IPS-18c (cell line): ENCODE data around the gene STAG1.
"Not testable (repeated sequence)": the region's sequence is repeated elsewhere in the genome, so short reads cannot be mapped to it uniquely, and the experiment has no call there.

ENCODE experiments used
- H3K4me3 ChIP-seq: 2 replicates; pipeline ENCODE4 v1.7.0; 2013; ENCODE audit warnings: low read depth, mild to moderate bottlenecking, low read length, moderate library complexity; ENCODE audit not compliant: insufficient read depth
- H3K9me3 ChIP-seq: one replicate; pipeline ENCODE4 v1.6.1; 2013; ENCODE audit warnings: mild to moderate bottlenecking, low read length, moderate library complexity; ENCODE audit not compliant: control insufficient read depth, insufficient read depth

Gene STAG1

DNA sequence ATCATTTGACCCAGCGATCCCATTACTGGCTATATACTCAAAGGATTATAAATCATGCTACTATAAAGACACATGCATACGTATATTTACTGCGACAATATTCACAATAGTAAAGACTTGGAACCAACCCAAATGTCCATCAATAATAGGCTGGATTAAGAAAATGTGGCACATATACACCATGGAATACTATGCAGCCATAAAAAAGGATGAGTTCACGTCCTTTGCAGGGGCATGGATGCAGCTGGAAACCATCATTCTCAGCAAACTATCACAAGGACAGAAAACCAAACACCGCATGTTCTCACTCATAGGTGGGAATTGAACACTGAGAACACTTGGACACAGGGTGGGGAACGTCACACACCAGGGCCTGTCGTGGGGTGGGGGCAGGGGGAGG is 237.6 kb downstream of the STAG1 start:
- H3K4me3 ChIP-seq, H3K9me3 ChIP-seq: not testable (repeated sequence)

DNA sequence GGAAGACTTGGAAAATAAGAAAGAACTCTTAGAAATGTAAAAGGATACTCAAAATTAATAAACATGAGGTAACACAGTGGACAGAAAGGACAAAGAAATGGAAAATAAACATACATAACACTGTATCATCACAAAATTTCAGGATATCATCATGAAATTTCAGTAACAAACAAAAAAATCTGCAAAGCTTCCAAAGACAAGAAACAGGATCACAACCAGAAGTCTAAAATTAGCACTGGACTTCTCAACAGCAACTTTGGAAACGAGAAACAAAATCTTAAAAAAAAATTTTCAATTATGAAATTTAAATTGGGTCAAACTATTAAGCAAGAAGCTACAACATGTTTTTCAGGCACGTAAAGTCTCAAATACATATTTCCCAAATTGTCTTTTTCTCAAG is 238.8 kb downstream of the STAG1 start:
- no peaks in the 10 kb centered on the region for H3K9me3 ChIP-seq
- no peak overlapping the region for H3K4me3 ChIP-seq

DNA sequence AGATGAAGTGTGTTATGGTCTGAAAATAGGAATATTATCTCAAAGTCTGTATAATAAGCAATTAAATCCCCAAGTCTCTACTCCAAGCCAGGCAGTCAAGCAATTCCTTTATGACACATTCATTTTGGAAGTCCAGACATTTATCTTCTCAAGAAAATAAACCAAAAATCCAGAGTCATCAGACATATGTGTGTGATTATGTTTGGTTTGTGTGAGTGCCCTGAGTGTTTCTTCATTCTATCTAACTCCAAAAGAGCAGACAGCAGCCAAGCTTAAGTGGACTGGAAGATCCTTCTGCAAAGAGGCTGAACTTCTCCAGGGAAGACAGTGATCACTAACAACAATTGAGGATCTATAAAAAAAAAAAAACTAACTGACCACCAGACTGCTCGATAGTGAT is 239.8 kb downstream of the STAG1 start:
- no peaks in the 10 kb centered on the region for H3K9me3 ChIP-seq
- no peak overlapping the region for H3K4me3 ChIP-seq

DNA sequence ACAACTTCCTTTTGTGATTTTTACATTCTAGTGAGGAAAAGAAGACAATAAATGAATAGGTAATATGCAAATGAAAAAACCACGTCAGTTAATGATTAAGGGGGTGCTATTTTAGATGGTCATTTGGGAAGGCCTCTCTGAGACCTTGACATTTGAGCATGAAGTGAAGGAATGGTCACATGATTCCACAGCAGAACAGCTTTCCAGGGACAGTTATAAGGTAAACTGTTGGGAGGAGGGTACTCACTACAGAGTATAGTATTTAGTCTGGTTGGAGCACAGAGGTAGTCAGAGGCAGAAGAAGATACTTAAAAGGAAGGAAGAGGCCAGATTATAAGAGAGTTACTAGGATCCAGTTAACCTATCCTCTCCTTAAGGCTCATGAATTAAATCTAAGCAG is 246.5 kb downstream of the STAG1 start:
- Histone ChIP-seq H3K4me3 (no peak overlapping the region), H3K9me3 (no peaks in the 10 kb centered on the region)

DNA sequence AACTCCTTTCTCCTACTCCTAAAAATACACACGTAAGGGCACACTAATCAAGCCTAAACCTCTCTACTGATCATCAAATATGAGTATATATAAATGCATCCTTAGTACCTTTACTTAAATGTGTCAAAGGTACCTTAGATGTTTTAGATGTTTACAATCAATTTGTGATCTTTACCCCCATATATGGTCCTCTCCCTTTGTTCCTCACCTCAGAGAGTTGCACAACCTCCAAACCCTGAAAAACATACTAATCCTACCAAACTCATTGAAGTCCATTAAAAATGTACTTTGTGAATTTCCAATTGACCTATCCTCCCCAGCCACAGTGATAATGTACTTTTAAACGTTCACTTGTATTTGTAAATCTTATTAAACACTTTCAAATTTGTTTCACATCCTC is 249.1 kb downstream of the STAG1 start:
- no peak overlapping the region for H3K4me3 ChIP-seq
- H3K9me3 ChIP-seq: no peaks in the 10 kb centered on the region

DNA sequence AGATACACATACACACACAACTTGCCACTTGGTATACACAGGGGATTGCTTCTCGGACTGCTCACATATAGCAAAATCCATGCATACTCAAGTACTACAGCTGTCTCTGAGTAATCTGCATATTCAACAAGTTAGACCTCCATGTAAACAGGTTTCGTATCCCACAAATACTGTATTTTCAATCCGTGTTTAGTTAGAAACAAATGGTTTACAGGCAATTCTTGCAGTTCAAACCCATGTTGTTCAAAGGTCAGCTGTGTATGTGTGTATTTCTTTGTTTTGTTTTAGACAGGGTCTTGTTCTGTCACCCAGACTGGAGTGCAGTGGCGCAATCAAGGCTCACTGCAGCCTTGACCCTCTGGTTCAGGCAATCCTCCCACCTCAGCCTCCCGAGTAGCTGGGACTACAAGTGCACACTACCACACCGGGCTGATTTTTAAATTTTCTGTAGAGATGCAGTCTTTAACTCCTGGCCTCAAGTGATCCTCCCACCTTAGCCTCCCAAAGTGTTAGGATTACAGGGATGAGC is 253.2 kb downstream of the STAG1 start:
- H3K4me3 ChIP-seq: no peak overlapping the region

DNA sequence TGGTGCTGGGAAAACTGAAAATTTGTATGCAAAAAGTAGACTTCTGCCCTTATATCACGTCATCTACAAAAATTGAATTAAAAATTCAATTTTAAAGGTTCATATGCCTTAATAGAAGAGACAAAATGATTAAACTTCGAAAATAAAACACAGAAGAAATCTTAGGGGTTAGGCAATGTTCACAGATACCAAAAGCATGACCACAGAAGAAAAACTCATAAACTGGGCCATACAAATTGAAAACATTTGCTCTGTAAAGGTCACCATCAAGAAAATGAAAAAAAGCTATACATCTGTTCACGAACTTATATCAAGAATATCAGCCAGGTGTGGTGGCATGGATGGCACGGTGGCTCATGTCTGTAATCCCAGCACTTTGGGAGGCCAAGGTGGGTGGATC is 257.0 kb downstream of the STAG1 start:
- Histone ChIP-seq H3K9me3 (peaks cover 3% of the 10 kb centered on the region), H3K4me3 (no peak overlapping the region)

More for the DNA sequence above, 253.2 kb downstream of the STAG1 start:
- H3K9me3 ChIP-seq: no peaks in the 10 kb centered on the region

DNA sequence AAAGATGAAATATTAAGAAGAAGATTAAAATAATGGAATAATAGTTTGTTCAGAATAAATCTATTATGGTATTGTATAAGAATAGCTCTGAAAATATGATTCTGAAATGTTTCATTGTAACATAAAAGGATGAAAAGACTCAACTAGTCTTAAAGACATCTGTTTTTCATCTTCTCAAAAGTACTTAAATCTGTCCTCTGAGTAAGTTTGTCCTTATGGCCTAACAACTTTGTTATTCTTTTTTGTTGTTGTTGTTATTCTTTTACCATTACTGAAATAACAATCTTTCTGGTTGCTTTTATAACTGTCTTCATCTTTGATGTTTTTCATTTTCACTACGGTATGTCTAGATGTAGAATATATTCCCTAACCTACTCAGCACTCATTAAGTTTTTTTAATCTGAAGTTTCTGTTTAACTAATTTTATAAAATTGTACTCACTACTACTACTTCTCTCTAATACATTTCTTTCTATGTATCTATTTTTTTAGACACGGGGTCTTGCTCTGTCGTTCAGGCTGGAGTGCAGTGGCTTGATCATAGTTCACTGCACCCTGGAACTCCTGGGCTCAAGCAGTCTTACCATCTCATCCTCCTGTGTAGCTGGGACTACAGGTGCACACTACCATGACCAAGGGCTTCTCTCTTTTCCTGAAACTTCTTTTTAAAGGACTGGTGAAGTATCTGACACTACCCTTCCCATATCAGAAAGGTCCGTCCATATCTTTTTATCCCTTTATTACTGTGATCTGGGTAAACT is 261.4 kb downstream of the STAG1 start:
- H3K4me3 ChIP-seq: no peak overlapping the region

DNA sequence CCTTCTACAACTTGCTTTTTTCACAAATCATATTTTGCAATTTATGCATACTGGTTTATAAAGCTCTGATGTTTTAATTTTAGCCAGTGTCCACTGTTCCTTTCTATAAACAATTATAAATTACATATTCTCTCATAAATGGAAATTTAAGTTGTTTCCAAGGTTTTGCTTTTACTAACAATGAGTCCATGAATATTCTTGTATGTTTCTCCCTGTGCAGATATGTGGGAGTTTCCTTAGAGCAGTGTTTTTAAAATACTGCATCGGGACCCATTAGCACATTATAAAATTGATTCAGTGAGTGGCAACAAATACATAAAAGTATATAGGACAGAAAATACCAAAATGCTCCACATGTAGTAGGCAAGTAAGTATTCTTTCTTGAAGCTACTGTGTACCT is 266.4 kb downstream of the STAG1 start:
- no peaks in the 10 kb centered on the region for H3K9me3 ChIP-seq
- H3K4me3 ChIP-seq: no peak overlapping the region

More for the DNA sequence above, 261.4 kb downstream of the STAG1 start:
- H3K9me3 ChIP-seq: peaks cover 3% of the 10 kb centered on the region

DNA sequence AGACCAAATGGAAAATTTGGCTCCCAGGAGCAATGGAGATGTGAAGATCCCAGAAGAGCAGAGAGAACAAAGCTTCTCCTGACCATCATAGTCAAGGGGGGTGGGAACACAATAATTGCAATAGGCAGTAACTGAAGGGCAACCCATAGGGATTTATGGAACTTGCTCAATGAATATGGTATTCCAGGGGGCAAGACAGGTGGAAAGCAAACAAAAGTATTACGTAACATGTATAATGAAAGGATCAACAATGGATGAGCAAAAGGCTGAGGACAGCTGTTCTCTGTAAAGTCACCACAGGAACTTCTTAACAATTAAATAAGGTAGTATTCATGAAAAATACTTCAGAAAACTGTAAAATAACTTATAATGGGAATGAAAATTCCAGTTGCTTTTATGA is 275.9 kb downstream of the STAG1 start:
- H3K9me3 ChIP-seq: no peaks in the 10 kb centered on the region
- H3K4me3 ChIP-seq: no peak overlapping the region

DNA sequence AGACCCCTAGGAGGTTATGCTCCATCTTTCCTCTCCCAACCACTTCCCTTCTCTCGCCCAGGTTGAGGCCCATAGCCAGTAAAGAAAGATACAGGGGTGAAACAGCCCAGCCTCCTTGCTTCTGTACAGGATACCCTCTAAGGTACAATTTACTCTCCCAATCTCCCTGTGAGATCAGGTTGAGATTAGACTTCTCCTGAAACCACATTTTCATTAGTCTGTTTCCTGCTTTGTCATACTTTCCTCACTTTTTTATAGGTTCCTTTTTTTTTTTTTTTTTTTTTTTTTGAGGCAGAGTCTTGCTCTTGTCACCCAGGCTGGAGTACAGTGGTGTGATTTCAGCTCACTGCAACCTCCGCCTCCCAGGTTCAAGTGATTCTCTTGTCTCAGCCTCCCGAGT is 277.3 kb downstream of the STAG1 start:
- not testable (repeated sequence) for H3K4me3 ChIP-seq, H3K9me3 ChIP-seq

DNA sequence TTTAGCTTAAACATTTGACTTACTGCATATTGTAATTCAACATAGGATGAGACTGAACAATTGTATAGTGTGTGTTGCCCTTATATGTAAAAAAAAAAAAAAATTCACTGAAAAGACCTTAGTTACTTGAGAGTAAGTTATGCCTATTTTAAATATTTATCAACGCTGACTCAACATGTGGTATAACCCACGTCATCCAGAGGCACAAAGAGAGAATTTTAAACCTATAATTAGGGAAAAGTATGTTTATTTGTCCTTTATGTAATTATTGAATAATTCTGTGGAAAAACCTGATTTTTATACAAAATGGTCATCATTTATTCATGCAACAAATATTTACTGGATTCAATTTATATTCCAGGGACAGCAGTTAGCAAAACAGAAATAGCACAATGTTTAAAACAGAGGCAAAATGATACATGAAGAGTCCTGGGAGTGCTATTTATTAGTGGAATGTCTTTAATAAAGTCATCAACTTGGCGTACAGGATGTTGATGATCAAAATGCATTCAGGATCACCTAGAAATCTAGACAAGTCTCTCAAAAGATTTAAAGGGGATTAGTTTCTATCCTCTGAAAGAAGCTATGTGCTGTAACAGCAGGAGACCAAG is 278.4 kb downstream of the STAG1 start:
- H3K4me3 ChIP-seq: no peak overlapping the region
- H3K9me3 ChIP-seq: no peaks in the 10 kb centered on the region

DNA sequence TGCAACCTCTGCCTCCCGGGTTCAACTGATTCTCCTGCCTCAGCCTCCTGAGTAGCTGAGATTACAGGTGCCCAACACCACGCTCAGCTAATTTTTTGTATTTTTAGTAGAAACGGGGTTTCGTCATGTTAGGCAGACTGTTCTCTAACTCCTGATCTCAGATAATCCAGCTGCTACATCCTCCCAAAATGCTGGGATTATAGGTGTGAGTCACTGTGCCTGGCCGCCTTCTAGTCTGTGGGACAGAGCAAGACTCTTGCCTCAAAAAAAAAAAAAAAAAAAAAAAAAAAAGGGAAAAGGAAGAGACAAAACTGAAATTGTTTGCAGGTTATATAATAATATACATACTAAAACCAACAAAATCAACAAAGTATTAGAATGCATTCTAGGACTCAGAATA is 286.9 kb downstream of the STAG1 start:
- Histone ChIP-seq H3K9me3 (no peaks in the 10 kb centered on the region), H3K4me3 (no peak overlapping the region)

DNA sequence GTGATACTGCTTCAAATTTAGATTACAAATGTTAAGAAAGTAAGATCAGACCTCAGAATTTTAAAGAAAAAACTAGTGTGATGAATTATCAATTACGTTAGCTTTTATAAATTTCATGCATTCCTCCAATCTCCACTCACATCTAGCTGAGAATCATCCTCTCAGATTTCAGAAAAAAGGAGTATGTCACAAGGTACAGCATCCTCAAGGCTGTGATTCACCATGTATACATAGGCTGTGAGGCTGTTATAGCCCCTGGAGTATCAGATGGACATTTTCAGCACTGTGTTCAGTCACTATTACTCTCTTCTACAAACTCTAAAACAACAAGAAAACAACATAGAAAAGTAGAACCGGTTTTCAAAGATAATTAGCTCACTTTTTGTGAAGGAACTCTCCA is 287.7 kb downstream of the STAG1 start:
- H3K9me3 ChIP-seq: no peaks in the 10 kb centered on the region
- no peak overlapping the region for H3K4me3 ChIP-seq

DNA sequence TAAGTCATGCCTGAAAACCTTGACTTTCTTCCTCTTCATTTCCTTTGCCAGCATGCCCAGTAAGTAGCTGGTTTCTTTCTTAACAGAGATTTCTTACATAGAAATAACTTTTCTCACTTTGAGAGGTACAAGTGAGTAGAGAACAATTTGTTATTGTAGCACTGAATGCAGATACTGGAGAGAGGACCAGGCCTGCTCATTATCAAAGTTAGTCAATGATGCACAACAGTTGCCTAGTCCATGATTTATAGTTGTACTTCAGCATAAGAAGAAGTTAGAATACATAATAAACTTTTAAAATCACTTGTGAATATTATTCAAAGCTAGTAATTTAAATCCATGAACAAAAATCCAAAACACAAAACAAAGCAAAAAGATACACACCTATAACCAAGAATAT is 289.0 kb downstream of the STAG1 start:
- no peak overlapping the region for H3K4me3 ChIP-seq
- H3K9me3 ChIP-seq: peaks cover under 1% of the 10 kb centered on the region

DNA sequence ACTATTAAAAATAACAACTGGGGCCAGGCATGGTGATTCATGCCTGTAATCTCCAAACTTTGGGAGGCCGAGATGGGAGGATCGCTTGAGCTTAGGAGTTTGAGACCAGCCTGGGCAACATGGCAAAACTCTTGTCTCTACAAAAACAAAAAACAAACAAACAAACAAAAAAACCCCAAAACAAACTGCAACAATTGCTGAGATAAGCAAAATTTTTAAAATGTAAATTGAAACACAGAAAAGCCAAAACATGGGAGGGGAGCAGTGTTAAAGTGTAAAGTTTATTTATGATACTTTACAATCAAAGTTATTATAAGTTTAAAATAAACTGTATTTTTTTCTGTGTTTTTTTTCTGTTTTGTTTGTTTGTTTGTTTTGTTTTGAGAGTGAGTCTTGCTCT is 294.4 kb downstream of the STAG1 start:
- Histone ChIP-seq H3K4me3 (no peak overlapping the region), H3K9me3 (peaks cover 8% of the 10 kb centered on the region)

DNA sequence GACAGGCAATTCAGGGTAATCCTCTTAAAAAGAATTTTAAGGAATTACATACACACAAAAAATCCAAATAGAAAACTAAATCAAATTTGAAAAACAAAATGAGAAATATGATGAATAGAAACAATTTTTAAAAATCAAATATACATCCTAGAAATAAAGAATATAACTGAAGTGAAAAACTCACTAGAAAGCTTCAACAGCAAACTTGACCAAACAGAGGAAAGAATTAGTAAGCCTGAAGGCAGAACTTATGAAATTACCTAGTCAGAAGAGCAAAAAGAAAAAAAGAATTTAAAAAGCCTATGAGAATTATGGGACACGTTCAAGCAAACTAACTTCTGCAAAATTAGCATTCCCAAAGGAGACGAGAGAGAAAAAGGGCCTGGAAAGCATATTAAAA is 296.0 kb downstream of the STAG1 start:
- Histone ChIP-seq H3K9me3 (peaks cover 8% of the 10 kb centered on the region), H3K4me3 (no peak overlapping the region)

DNA sequence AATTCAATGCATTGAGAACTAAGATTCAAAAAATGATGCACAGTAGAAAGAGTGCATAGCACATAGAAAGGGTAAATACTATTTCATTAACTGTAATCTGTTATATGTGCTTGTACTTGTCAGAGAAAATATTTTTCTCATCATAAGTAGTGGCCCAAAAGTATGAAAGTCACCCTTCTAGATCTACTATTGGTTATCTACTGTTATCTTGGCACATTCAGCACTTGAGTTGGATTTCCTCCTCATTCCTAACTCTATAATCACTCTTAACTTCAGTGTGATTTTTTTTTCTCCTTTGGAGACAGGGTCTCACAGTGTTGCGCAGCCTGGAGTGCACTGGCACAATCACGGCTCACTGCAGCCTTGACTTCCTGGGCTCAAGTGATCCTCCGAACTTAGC is 307.6 kb downstream of the STAG1 start:
- Histone ChIP-seq H3K9me3 (no peaks in the 10 kb centered on the region), H3K4me3 (no peak overlapping the region)

DNA sequence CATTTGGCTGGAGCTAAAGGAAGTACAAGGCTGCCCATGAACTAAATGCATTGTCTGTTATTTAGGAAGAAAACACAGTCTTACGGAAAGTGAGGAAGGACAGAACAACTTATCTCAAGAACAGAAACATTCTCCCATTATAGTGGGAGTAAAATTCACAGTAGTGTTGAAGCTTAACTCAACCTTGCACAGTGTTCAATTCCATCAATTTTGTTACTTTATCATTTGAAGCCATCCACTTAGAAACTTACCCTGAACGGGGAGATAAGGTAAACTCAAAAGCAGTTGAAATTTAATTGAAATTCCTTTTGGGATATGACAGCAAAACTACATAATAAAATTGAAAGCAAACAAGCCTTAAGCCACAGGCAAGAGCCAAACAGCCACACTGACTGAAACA is 315.1 kb downstream of the STAG1 start:
- no peak overlapping the region for H3K4me3 ChIP-seq
- H3K9me3 ChIP-seq: no peaks in the 10 kb centered on the region
